Activated CD4-positive, alpha-beta T cell treated with anti-CD3 and anti-CD28 coated beads, Interleukin-2, amount 50 U/mL, for 48 hours (primary cell): ENCODE measurements around the gene ROPN1.

Source experiments
- DNase-seq, 2 experiments: peaks; one replicate each; pipeline ENCODE4 v3.0.0-alpha.2; 2020

ROPN1 gene

GRCh38 chr3:123941542-123941941 lies 50.4 kb downstream of the ROPN1 start:
- no peak for DNase-seq

GRCh38 chr3:123941121-123941520 lies 50.8 kb downstream of the ROPN1 start:
- no peak for DNase-seq

GRCh38 chr3:123939706-123940105 lies 52.2 kb downstream of the ROPN1 start:
- no peak for DNase-seq

GRCh38 chr3:123936400-123936799 lies 55.5 kb downstream of the ROPN1 start:
- no peak for DNase-seq

GRCh38 chr3:123935830-123936229 lies 56.1 kb downstream of the ROPN1 start:
- no peak for DNase-seq

- DNase-seq: no peak
Observed at GRCh38 chr3:123934250-123934649, 57.7 kb downstream of the ROPN1 start.

GRCh38 chr3:123930445-123930844 lies 61.5 kb downstream of the ROPN1 start:
- no peak for DNase-seq

- DNase-seq: no peak
Observed at GRCh38 chr3:123929325-123929724, 62.6 kb downstream of the ROPN1 start.

- no peak for DNase-seq
Observed at GRCh38 chr3:123926396-123926795, 65.5 kb downstream of the ROPN1 start.

- no peak for DNase-seq
Observed at GRCh38 chr3:123920868-123921267, 71.1 kb downstream of the ROPN1 start.

- DNase-seq: no peak
Observed at GRCh38 chr3:123920383-123920782, 71.5 kb downstream of the ROPN1 start.

GRCh38 chr3:123919353-123919752 lies 72.6 kb downstream of the ROPN1 start:
- DNase-seq: no peak
